ENCODE measurements around the gene TENT4A.

Gene TENT4A

DNA sequence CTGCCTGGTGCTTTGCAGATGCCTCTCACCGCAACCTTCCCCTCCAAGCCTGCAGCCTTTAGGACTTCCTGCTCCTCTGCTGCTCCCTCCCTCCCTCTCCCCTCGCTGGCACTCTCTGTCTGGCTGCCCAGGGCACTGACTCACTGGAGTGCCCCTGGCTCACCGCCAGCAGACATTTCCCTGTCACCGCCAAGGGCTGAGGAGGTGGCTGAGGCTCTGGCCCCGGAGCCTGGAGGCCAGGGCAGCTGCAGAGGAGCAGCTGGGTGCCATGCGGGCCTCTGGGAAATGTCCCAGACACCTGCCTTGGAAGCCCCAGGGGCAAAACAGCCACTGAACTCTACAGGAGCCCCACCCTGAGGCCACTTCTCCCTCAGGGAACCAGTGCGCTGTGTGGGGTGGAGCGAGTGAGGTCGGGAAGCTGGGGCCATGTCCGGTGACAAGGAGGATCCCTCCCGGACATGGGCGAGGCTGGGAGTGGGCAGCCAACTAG is 53.4 kb downstream of the TENT4A start:
- Histone ChIP-seq H3K9me3 (ENCODE audit: insufficient read depth, low read length, severe bottlenecking) (no peaks in the 10 kb centered on the region), H3K79me2 (ENCODE audit: insufficient read depth, low read length) (no peaks in the 10 kb centered on the region), H3K9ac (ENCODE audit: low read depth, low read length) (no peak overlapping the region), H3K27me3 (ENCODE audit: insufficient read depth, low read length, poor library complexity) (no peaks in the 10 kb centered on the region), H3K4me3 (ENCODE audit: low read depth in 1 of 2, low read length in 2 of 2) (no peak overlapping the region), H2AFZ (ENCODE audit: low read depth, low read length) (no peak overlapping the region), H3K4me1 (ENCODE audit: insufficient read depth, low read length) (peaks cover 22% of the 10 kb centered on the region), H3K4me2 (ENCODE audit: insufficient read depth, low read length) (peak overlapping the region; percentile 48; the same call in 1 of the 2 replicates), H4K20me1 (ENCODE audit: insufficient read depth, low read length) (peaks cover 5% of the 10 kb centered on the region; the same call in 1 of the 2 replicates), H3K36me3 (ENCODE audit: insufficient read depth, low read length) (no peaks in the 10 kb centered on the region), H3K27ac (ENCODE audit: low read length) (peak overlapping the region; percentile 63)
- TF ChIP-seq EZH2 (IDR thresholded peaks at IDR 0.05; ENCODE audit: borderline replicate concordance, low read depth, low read length, severe bottlenecking), result no peak
- TF ChIP-seq, protein P1, sequence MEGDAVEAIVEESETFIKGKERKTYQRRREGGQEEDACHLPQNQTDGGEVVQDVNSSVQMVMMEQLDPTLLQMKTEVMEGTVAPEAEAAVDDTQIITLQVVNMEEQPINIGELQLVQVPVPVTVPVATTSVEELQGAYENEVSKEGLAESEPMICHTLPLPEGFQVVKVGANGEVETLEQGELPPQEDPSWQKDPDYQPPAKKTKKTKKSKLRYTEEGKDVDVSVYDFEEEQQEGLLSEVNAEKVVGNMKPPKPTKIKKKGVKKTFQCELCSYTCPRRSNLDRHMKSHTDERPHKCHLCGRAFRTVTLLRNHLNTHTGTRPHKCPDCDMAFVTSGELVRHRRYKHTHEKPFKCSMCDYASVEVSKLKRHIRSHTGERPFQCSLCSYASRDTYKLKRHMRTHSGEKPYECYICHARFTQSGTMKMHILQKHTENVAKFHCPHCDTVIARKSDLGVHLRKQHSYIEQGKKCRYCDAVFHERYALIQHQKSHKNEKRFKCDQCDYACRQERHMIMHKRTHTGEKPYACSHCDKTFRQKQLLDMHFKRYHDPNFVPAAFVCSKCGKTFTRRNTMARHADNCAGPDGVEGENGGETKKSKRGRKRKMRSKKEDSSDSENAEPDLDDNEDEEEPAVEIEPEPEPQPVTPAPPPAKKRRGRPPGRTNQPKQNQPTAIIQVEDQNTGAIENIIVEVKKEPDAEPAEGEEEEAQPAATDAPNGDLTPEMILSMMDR (IDR thresholded peaks at IDR 0.05; ENCODE audit: borderline replicate concordance, extremely low read depth, low read length, poor library complexity, severe bottlenecking), result no peak
- ATAC-seq (ENCODE audit: insufficient read depth, low read depth), result peak; percentile 81
- peak; percentile 74 for DNase-seq

DNA sequence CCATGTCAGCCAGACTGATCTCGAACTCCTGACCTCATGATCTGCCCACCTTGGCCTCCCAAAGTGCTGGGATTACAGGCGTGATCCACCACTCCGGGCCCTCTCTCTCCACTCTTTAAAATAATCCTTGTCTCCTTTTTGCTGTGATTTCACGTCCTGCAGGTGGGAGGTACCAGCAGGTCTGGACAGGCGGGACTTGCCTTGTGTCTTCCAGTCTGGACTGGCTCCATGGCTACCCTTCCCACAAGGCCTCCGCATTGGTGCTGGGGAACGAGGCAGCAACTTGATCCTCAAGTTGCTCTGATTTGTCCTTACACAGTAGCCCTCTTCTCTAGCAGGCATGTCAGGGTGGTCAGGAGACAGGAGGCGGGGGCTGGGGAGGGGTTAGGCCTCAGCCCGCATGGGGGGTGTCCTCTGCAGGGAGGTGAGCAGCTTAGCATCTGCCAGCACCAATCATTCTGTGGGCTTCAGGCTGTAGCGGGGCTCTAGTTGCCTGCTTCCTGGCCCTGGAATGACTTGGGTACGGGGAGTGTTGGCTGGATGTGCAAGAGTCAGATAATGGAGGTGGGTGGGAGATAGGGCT is 54.3 kb downstream of the TENT4A start:
- H3K4me2 ChIP-seq (ENCODE audit: insufficient read depth, low read length), result no peak overlapping the region
- no peak overlapping the region for H2AFZ ChIP-seq (ENCODE audit: low read depth, low read length)
- no peaks in the 10 kb centered on the region for H3K9me3 ChIP-seq (ENCODE audit: insufficient read depth, low read length, severe bottlenecking)
- TF ChIP-seq, protein P1 (IDR thresholded peaks at IDR 0.05; ENCODE audit: borderline replicate concordance, extremely low read depth, low read length, poor library complexity, severe bottlenecking), result no peak
- no peak for TF ChIP-seq EZH2 (IDR thresholded peaks at IDR 0.05; ENCODE audit: borderline replicate concordance, low read depth, low read length, severe bottlenecking)
- H3K79me2 ChIP-seq (ENCODE audit: insufficient read depth, low read length), result no peaks in the 10 kb centered on the region
- H3K27me3 ChIP-seq (ENCODE audit: insufficient read depth, low read length, poor library complexity), result no peaks in the 10 kb centered on the region
- no peak for ATAC-seq (ENCODE audit: insufficient read depth, low read depth)
- H3K27ac ChIP-seq (ENCODE audit: low read length), result no peak overlapping the region
- no peak for DNase-seq
- no peak overlapping the region for H3K9ac ChIP-seq (ENCODE audit: low read depth, low read length)
- H3K4me3 ChIP-seq (ENCODE audit: low read depth in 1 of 2, low read length in 2 of 2), result no peak overlapping the region
- no peaks in the 10 kb centered on the region; the same call in 1 of the 2 replicates for H4K20me1 ChIP-seq (ENCODE audit: insufficient read depth, low read length)
- no peaks in the 10 kb centered on the region for H3K36me3 ChIP-seq (ENCODE audit: insufficient read depth, low read length)
- peaks cover 31% of the 10 kb centered on the region for H3K4me1 ChIP-seq (ENCODE audit: insufficient read depth, low read length)

DNA sequence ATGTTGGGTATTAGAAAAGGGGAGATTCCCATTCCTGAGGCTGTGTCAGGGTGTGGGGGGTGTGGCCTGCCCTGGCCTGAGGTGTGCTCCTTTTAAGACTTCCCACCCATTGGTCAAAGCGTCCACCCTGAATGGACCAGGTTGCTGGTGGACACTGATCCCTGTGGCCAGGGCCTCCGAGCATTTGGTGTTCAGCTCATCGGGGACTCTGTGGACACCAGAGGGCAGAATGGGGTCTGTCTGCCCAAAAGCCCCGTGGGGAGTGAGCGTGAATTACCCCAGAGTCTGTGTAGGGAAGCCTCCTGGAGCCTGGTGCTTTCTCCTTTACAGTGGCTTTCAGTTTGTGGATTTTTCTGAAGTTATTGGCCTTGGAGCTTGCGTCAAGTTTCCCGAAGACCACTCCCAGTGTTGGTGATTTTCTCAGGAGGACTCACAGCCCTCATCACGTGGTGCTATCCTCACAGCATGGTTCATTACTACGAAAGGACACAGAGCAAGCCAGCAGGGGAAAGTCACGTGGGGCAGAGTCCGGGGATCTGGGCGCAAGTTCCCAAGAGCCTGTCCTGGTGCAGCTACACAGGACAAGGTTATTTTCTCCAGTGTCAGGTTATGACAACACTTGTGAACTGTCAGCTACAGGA is 55.5 kb downstream of the TENT4A start:
- no peaks in the 10 kb centered on the region for H3K79me2 ChIP-seq (ENCODE audit: insufficient read depth, low read length)
- H3K36me3 ChIP-seq (ENCODE audit: insufficient read depth, low read length), result no peaks in the 10 kb centered on the region
- no peak overlapping the region for H2AFZ ChIP-seq (ENCODE audit: low read depth, low read length)
- H3K9me3 ChIP-seq (ENCODE audit: insufficient read depth, low read length, severe bottlenecking), result no peaks in the 10 kb centered on the region
- H3K27ac ChIP-seq (ENCODE audit: low read length), result no peak overlapping the region
- H3K9ac ChIP-seq (ENCODE audit: low read depth, low read length), result no peak overlapping the region
- DNase-seq (no peak), ATAC-seq (ENCODE audit: insufficient read depth, low read depth) (no peak)
- no peaks in the 10 kb centered on the region for H3K27me3 ChIP-seq (ENCODE audit: insufficient read depth, low read length, poor library complexity)
- no peak for TF ChIP-seq EZH2 (IDR thresholded peaks at IDR 0.05; ENCODE audit: borderline replicate concordance, low read depth, low read length, severe bottlenecking)
- TF ChIP-seq, protein P1 (IDR thresholded peaks at IDR 0.05; ENCODE audit: borderline replicate concordance, extremely low read depth, low read length, poor library complexity, severe bottlenecking), result no peak
- H3K4me1 ChIP-seq (ENCODE audit: insufficient read depth, low read length), result peaks cover 41% of the 10 kb centered on the region
- H3K4me3 ChIP-seq (ENCODE audit: low read depth in 1 of 2, low read length in 2 of 2), result no peak overlapping the region
- H4K20me1 ChIP-seq (ENCODE audit: insufficient read depth, low read length), result no peaks in the 10 kb centered on the region; the same call in 1 of the 2 replicates
- H3K4me2 ChIP-seq (ENCODE audit: insufficient read depth, low read length), result no peak overlapping the region

All from DND-41 (cell line).